IgD-negative memory B cell (primary cell): ENCODE results near the gene SPG21. TPM values are rescaled to one million over a fixed set of nuclear protein-coding genes. Genes with fewer than 3 reads are reported as not detected.

Source experiments
- H3K27ac Mint-ChIP-seq, 3 donors: one replicate each; pipeline ENCODE4 v1.8.0; 2020 to 2022; ENCODE audit warnings: mild to moderate bottlenecking in 3 of 3, mixed read lengths in 3 of 3, moderate library complexity in 1 of 3
- H3K27me3 Mint-ChIP-seq: one replicate; pipeline ENCODE4 v1.8.0; 2021; ENCODE audit warnings: mixed read lengths
- H3K36me3 Mint-ChIP-seq: one replicate; pipeline ENCODE4 v1.8.0; 2020; ENCODE audit warnings: mild to moderate bottlenecking, mixed read lengths
- H3K4me1 Mint-ChIP-seq, 3 donors: one replicate each; pipeline ENCODE4 v1.8.0; 2020 to 2022; ENCODE audit warnings: mixed read lengths in 3 of 3, mild to moderate bottlenecking in 1 of 3
- H3K4me3 Mint-ChIP-seq, 4 donors: one replicate each; pipeline ENCODE4 v1.8.0; 2020 to 2022; ENCODE audit warnings: mild to moderate bottlenecking in 4 of 4, mixed read lengths in 4 of 4, moderate library complexity in 3 of 4
- H3K9me3 Mint-ChIP-seq, 3 donors: one replicate each; pipeline ENCODE4 v1.8.0; 2020 to 2021; ENCODE audit warnings: mixed read lengths in 3 of 3, mild to moderate bottlenecking in 1 of 3
- polyA plus RNA-seq: library from polyadenylated mRNA; unstranded; fragments of 300-500 nt; fragmentation: Illumina TruSeq; gene quantifications from one replicate; pipeline ENCODE4 v1.2.3, GENCODE V29; 2021

SPG21 gene
- polyA plus RNA-seq: 137 TPM

- Mint-ChIP-seq H3K4me1 (peaks cover 35 to 50% (median 37%) of the 10 kb centered on the region in 3 donors), H3K27me3 (no peaks in the 10 kb centered on the region)
Observed at GRCh38 chr15:64989416-64990167, at the start of gene SPG21. Gene SPG21 (minus strand): TSS chr15:64989914. CDS start chr15:64983569, 6,345 bp downstream.

GRCh38 chr15:65038836-65039235, 49.1 kb upstream of the SPG21 start:
- Mint-ChIP-seq H3K4me1 (peaks cover 0 to 6% (median 0%) of the 10 kb centered on the region in 3 donors), H3K9me3 (no peaks in the 10 kb centered on the region), H3K27me3 (no peaks in the 10 kb centered on the region), H3K27ac (peak overlapping the region in 1 of 3 donors; percentile 53), H3K36me3 (no peaks in the 10 kb centered on the region), H3K4me3 (no peak overlapping the region)

More at GRCh38 chr15:64989416-64990167, at the start of gene SPG21:
- Mint-ChIP-seq H3K27ac (peak within 1 kb of the TSS; percentile 95 to 99 (median 98)), H3K36me3 (no peaks in the 10 kb centered on the region), H3K4me3 (peak within 1 kb of the TSS; percentile 95 to 99 (median 98)), H3K9me3 (no peaks in the 10 kb centered on the region)

GRCh38 chr15:65038428-65038827, 48.7 kb upstream of the SPG21 start:
- Mint-ChIP-seq H3K9me3 (no peaks in the 10 kb centered on the region), H3K36me3 (no peaks in the 10 kb centered on the region), H3K4me3 (no peak overlapping the region), H3K27ac (peak overlapping the region in 1 of 3 donors; percentile 53), H3K27me3 (no peaks in the 10 kb centered on the region), H3K4me1 (peaks cover 0 to 9% (median 2%) of the 10 kb centered on the region in 3 donors)

- Mint-ChIP-seq H3K9me3 (no peaks in the 10 kb centered on the region), H3K36me3 (no peaks in the 10 kb centered on the region), H3K4me3 (no peak overlapping the region), H3K27ac (no peak overlapping the region), H3K27me3 (no peaks in the 10 kb centered on the region), H3K4me1 (peaks cover 4 to 13% (median 8%) of the 10 kb centered on the region in 3 donors)
Observed at GRCh38 chr15:65037309-65037708, 47.6 kb upstream of the SPG21 start.

- H3K4me1 Mint-ChIP-seq: peaks cover 4 to 13% (median 8%) of the 10 kb centered on the region in 3 donors
Observed at GRCh38 chr15:65034719-65035118, 45.0 kb upstream of the SPG21 start.

GRCh38 chr15:65033659-65034269, 44.0 kb upstream of the SPG21 start:
- H3K4me1 Mint-ChIP-seq: peaks cover 5 to 13% (median 8%) of the 10 kb centered on the region in 3 donors
- no peaks in the 10 kb centered on the region for H3K27me3 Mint-ChIP-seq
- no peak overlapping the region for H3K4me3 Mint-ChIP-seq
- H3K27ac Mint-ChIP-seq: peak overlapping the region in 1 of 3 donors; percentile 6
- no peaks in the 10 kb centered on the region for H3K36me3 Mint-ChIP-seq
- H3K9me3 Mint-ChIP-seq: no peaks in the 10 kb centered on the region

More at GRCh38 chr15:65034719-65035118, 45.0 kb upstream of the SPG21 start:
- H3K9me3 Mint-ChIP-seq: no peaks in the 10 kb centered on the region
- no peak overlapping the region for H3K4me3 Mint-ChIP-seq
- no peaks in the 10 kb centered on the region for H3K27me3 Mint-ChIP-seq
- H3K36me3 Mint-ChIP-seq: no peaks in the 10 kb centered on the region
- no peak overlapping the region for H3K27ac Mint-ChIP-seq

- H3K9me3 Mint-ChIP-seq: no peaks in the 10 kb centered on the region
- peaks cover 1% of the 10 kb centered on the region for H3K36me3 Mint-ChIP-seq
- no peaks in the 10 kb centered on the region for H3K27me3 Mint-ChIP-seq
- peaks cover 13 to 19% (median 14%) of the 10 kb centered on the region in 3 donors for H3K4me1 Mint-ChIP-seq
- H3K27ac Mint-ChIP-seq: peak overlapping the region in 2 of 3 donors; percentile 6 to 59
- H3K4me3 Mint-ChIP-seq: peak overlapping the region in 2 of 4 donors; percentile 6 to 56
Observed at GRCh38 chr15:65032801-65033537, 43.3 kb upstream of the SPG21 start.

- Mint-ChIP-seq H3K4me3 (peak overlapping the region; percentile 84 to 95 (median 88)), H3K9me3 (no peaks in the 10 kb centered on the region), H3K36me3 (peaks cover 3% of the 10 kb centered on the region), H3K4me1 (peaks cover 14 to 22% (median 19%) of the 10 kb centered on the region in 3 donors), H3K27ac (no peak overlapping the region), H3K27me3 (no peaks in the 10 kb centered on the region)
Observed at GRCh38 chr15:65029736-65030208, 40.1 kb upstream of the SPG21 start.

- peaks cover 14 to 22% (median 21%) of the 10 kb centered on the region in 3 donors for H3K4me1 Mint-ChIP-seq
- H3K4me3 Mint-ChIP-seq: peak within 1 kb of the TSS; percentile 84 to 96 (median 90)
- peak within 1 kb of the TSS in 2 of 3 donors; percentile 25 to 96 for H3K27ac Mint-ChIP-seq
- no peaks in the 10 kb centered on the region for H3K9me3 Mint-ChIP-seq
- H3K27me3 Mint-ChIP-seq: no peaks in the 10 kb centered on the region
- H3K36me3 Mint-ChIP-seq: peaks cover 5% of the 10 kb centered on the region
Observed at GRCh38 chr15:65028921-65029735, 39.4 kb upstream of the SPG21 start, which contains the start of gene MTFMT. Gene MTFMT (minus strand): TSS chr15:65029639. CDS start chr15:65029613, 26 bp downstream.

- Mint-ChIP-seq H3K9me3 (no peaks in the 10 kb centered on the region), H3K27ac (peak overlapping the region in 2 of 3 donors; percentile 25 to 96), H3K4me3 (peak overlapping the region; percentile 84 to 96 (median 90)), H3K36me3 (peaks cover 8% of the 10 kb centered on the region), H3K27me3 (no peaks in the 10 kb centered on the region), H3K4me1 (peaks cover 14 to 21% (median 15%) of the 10 kb centered on the region in 3 donors)
Observed at GRCh38 chr15:65028338-65028737, 38.6 kb upstream of the SPG21 start.

- peak overlapping the region; percentile 84 to 95 (median 86) for H3K4me3 Mint-ChIP-seq
- peak overlapping the region in 1 of 3 donors; percentile 96 for H3K27ac Mint-ChIP-seq
- H3K4me1 Mint-ChIP-seq: peaks cover 9 to 19% (median 12%) of the 10 kb centered on the region in 3 donors
- no peaks in the 10 kb centered on the region for H3K9me3 Mint-ChIP-seq
- H3K36me3 Mint-ChIP-seq: peaks cover 8% of the 10 kb centered on the region
- H3K27me3 Mint-ChIP-seq: no peaks in the 10 kb centered on the region
Observed at GRCh38 chr15:65027593-65027992, 37.9 kb upstream of the SPG21 start.

GRCh38 chr15:65026756-65027155, 37.0 kb upstream of the SPG21 start:
- Mint-ChIP-seq H3K9me3 (no peaks in the 10 kb centered on the region), H3K4me3 (peak overlapping the region in 3 of 4 donors; percentile 5 to 62 (median 56)), H3K4me1 (peaks cover 6 to 19% (median 12%) of the 10 kb centered on the region in 3 donors), H3K36me3 (peaks cover 8% of the 10 kb centered on the region), H3K27me3 (no peaks in the 10 kb centered on the region), H3K27ac (no peak overlapping the region)

- Mint-ChIP-seq H3K4me3 (no peak overlapping the region), H3K27me3 (no peaks in the 10 kb centered on the region), H3K27ac (no peak overlapping the region), H3K36me3 (peaks cover 14% of the 10 kb centered on the region), H3K4me1 (peaks cover 0 to 10% (median 3%) of the 10 kb centered on the region in 3 donors), H3K9me3 (no peaks in the 10 kb centered on the region)
Observed at GRCh38 chr15:65021488-65021887, 31.8 kb upstream of the SPG21 start.

GRCh38 chr15:65020419-65020818, 30.7 kb upstream of the SPG21 start:
- no peaks in the 10 kb centered on the region for H3K27me3 Mint-ChIP-seq
- H3K36me3 Mint-ChIP-seq: peaks cover 17% of the 10 kb centered on the region
- no peaks in the 10 kb centered on the region for H3K9me3 Mint-ChIP-seq
- H3K4me1 Mint-ChIP-seq: peaks cover 0 to 10% (median 3%) of the 10 kb centered on the region in 3 donors
- no peak overlapping the region for H3K27ac Mint-ChIP-seq
- no peak overlapping the region for H3K4me3 Mint-ChIP-seq
